ENCODE data around the gene OOSP4B. TPM values are rescaled to one million over a fixed set of nuclear protein-coding genes. Genes with fewer than 3 reads are reported as not detected.

OOSP4B gene
- total RNA-seq, 2 experiments from 2014 or later = not detected

DNA sequence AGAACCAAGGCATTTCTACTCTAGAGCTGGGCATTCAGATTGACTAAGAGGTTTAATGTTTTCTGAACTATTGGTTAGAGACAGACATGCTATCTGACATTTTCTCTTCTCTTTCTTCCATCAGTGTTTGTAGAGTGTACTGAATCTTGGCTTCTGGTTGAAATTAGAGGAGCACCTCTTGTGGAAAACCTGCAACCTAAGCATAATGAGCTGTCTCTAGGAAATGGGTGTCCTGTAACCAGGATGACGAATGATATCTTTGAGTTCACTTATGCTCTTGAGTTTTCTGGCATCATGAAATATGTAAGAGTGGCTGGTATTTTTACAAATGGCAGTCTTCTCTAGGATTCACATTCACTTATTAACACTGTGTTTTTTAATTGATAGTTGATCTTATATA is 33.8 kb upstream of the OOSP4B start:
- Histone ChIP-seq H3K4me1 (ENCODE audit: insufficient read depth, low read length, poor library complexity, severe bottlenecking) (no peaks in the 10 kb centered on the region), H3K4me3 (ENCODE audit: low read depth, low read length, poor library complexity, severe bottlenecking) (no peak overlapping the region), H4K20me1 (ENCODE audit: insufficient read depth, low read length) (no peaks in the 10 kb centered on the region), H3K36me3 (ENCODE audit: insufficient read depth, low read length) (no peaks in the 10 kb centered on the region), H2AFZ (ENCODE audit: low read length) (no peak overlapping the region), H3K9me2 (ENCODE audit: insufficient read depth, low read length) (no peaks in the 10 kb centered on the region), H3K9me3 (ENCODE audit: low read length) (no peaks in the 10 kb centered on the region), H3K4me2 (ENCODE audit: low read length) (no peak overlapping the region), H3K79me2 (ENCODE audit: insufficient read depth, low read depth, low read length) (no peaks in the 10 kb centered on the region), H3K27ac (ENCODE audit: low read depth, low read length, poor library complexity, severe bottlenecking) (no peak overlapping the region)
- no TSS peak for BruUV-seq (replicated peaks)
- TF ChIP-seq EZH2phosphoT487 (IDR thresholded peaks at IDR 0.05; ENCODE audit: borderline replicate concordance, low read depth, low read length) = no peak
- TF ChIP-seq, protein P1, sequence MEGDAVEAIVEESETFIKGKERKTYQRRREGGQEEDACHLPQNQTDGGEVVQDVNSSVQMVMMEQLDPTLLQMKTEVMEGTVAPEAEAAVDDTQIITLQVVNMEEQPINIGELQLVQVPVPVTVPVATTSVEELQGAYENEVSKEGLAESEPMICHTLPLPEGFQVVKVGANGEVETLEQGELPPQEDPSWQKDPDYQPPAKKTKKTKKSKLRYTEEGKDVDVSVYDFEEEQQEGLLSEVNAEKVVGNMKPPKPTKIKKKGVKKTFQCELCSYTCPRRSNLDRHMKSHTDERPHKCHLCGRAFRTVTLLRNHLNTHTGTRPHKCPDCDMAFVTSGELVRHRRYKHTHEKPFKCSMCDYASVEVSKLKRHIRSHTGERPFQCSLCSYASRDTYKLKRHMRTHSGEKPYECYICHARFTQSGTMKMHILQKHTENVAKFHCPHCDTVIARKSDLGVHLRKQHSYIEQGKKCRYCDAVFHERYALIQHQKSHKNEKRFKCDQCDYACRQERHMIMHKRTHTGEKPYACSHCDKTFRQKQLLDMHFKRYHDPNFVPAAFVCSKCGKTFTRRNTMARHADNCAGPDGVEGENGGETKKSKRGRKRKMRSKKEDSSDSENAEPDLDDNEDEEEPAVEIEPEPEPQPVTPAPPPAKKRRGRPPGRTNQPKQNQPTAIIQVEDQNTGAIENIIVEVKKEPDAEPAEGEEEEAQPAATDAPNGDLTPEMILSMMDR (conservative IDR thresholded peaks at IDR 0.05; ENCODE audit: low read length) = no peak
- POLR2A ChIA-PET = no interaction called here
- intact Hi-C loops (cut with micrococcal nuclease; ENCODE audit: unreplicated experiment) = no loop called here
- CTCF ChIA-PET (ENCODE audit: unreplicated experiment) = no interaction called here
- no peak for DNase-seq (ENCODE audit: low spot score)

DNA sequence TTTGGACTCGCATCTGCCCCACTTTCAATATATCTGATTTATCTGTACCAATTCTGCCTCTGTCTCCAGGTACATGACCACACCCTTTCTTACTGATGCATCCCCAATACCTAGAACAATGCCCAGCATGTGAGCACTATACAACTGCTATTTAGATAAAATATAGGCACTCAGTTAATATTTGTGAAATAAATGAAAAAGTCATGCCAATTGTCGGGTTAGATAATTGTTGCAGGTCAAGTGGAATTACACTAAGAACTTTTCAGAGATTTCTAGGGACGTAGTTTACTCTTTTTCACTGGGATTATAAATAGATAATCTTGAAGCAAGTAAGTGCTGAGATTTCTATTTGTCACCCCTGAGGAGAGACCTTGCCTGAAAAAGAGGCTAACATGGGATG is 32.6 kb upstream of the OOSP4B start:
- H3K4me3 ChIP-seq (ENCODE audit: low read depth, low read length, poor library complexity, severe bottlenecking) = no peak overlapping the region

DNA sequence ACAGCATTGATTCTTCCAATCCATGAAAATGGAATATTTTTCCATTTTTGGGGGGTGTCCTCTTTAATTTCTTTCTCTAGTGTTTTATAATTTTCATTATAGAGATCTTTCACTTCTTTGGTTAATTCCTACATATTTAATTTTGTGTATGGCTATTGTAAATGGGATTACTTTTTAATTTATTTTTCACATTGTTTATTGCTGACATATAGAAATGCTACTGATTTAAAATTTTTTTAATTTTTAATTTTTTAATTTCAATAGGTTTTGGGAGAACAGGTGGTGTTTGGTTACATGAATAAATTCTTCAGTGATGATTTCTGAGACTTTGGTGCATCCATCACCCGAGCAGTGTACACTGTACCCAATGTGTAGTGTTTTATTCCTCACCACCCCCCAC is 26.6 kb upstream of the OOSP4B start:
- TF ChIP-seq EZH2phosphoT487 (IDR thresholded peaks at IDR 0.05; ENCODE audit: borderline replicate concordance, low read depth, low read length) = no peak
- TF ChIP-seq, protein P1 (conservative IDR thresholded peaks at IDR 0.05; ENCODE audit: low read length) = no peak
- H3K4me1 ChIP-seq (ENCODE audit: insufficient read depth, low read length, poor library complexity, severe bottlenecking) = no peaks in the 10 kb centered on the region
- CTCF ChIA-PET (ENCODE audit: unreplicated experiment) = no interaction called here

More for the DNA sequence above, 32.6 kb upstream of the OOSP4B start:
- POLR2A ChIA-PET = no interaction called here
- Histone ChIP-seq H3K4me1 (ENCODE audit: insufficient read depth, low read length, poor library complexity, severe bottlenecking) (no peaks in the 10 kb centered on the region), H3K36me3 (ENCODE audit: insufficient read depth, low read length) (no peaks in the 10 kb centered on the region), H4K20me1 (ENCODE audit: insufficient read depth, low read length) (no peaks in the 10 kb centered on the region), H3K4me2 (ENCODE audit: low read length) (no peak overlapping the region), H3K9me2 (ENCODE audit: insufficient read depth, low read length) (no peaks in the 10 kb centered on the region), H3K27ac (ENCODE audit: low read depth, low read length, poor library complexity, severe bottlenecking) (no peak overlapping the region), H3K79me2 (ENCODE audit: insufficient read depth, low read depth, low read length) (no peaks in the 10 kb centered on the region), H2AFZ (ENCODE audit: low read length) (no peak overlapping the region), H3K9me3 (ENCODE audit: low read length) (no peaks in the 10 kb centered on the region)
- CTCF ChIA-PET (ENCODE audit: unreplicated experiment) = no interaction called here
- BruUV-seq (replicated peaks) = no TSS peak
- no peak for TF ChIP-seq EZH2phosphoT487 (IDR thresholded peaks at IDR 0.05; ENCODE audit: borderline replicate concordance, low read depth, low read length)
- TF ChIP-seq, protein P1 (conservative IDR thresholded peaks at IDR 0.05; ENCODE audit: low read length) = no peak
- DNase-seq (ENCODE audit: low spot score) = no peak
- intact Hi-C loops (cut with micrococcal nuclease; ENCODE audit: unreplicated experiment) = no loop called here

More for the DNA sequence above, 26.6 kb upstream of the OOSP4B start:
- Histone ChIP-seq H3K79me2 (ENCODE audit: insufficient read depth, low read depth, low read length) (no peaks in the 10 kb centered on the region), H3K9me2 (ENCODE audit: insufficient read depth, low read length) (no peaks in the 10 kb centered on the region), H3K9me3 (ENCODE audit: low read length) (no peaks in the 10 kb centered on the region), H3K36me3 (ENCODE audit: insufficient read depth, low read length) (no peaks in the 10 kb centered on the region), H3K4me3 (ENCODE audit: low read depth, low read length, poor library complexity, severe bottlenecking) (no peak overlapping the region), H4K20me1 (ENCODE audit: insufficient read depth, low read length) (no peaks in the 10 kb centered on the region), H3K4me2 (ENCODE audit: low read length) (no peak overlapping the region), H3K27ac (ENCODE audit: low read depth, low read length, poor library complexity, severe bottlenecking) (no peak overlapping the region), H2AFZ (ENCODE audit: low read length) (no peak overlapping the region)
- no peak for DNase-seq (ENCODE audit: low spot score)
- no TSS peak for BruUV-seq (replicated peaks)
- intact Hi-C loops (cut with micrococcal nuclease; ENCODE audit: unreplicated experiment) = no loop called here
- POLR2A ChIA-PET = no interaction called here

Measured in OCI-LY7 (cell line).